SIG-M5 (cell line): ENCODE data around the gene IFT122.
"Not testable (repeated sequence)": the region's sequence is repeated elsewhere in the genome, so short reads cannot be mapped to it uniquely, and the experiment has no call there.

ENCODE experiments used
- DNase-seq: peaks from one replicate; lab custom pipeline; 2025; lab: John Stamatoyannopoulos, UW

IFT122 gene

DNA sequence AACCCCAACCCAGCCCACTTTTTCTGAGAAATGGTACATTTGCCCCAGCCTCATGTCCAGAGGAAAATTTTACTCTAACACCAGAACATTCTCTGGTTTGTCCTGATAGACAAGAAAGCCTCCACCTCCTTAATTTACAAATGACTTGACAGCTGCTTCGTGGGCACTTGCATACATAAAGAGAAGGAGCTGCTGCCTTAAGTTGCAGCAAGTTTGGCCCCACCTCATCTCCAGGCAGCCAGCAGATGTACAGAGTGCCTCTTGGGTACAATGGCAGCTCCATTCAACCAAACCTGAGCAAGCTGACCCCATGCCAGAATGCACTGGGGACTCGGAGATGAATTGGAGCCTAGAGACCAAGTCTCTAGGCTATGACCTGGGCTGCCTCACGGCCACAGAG is 96.8 kb downstream of the IFT122 start:
- DNase-seq: no peak

DNA sequence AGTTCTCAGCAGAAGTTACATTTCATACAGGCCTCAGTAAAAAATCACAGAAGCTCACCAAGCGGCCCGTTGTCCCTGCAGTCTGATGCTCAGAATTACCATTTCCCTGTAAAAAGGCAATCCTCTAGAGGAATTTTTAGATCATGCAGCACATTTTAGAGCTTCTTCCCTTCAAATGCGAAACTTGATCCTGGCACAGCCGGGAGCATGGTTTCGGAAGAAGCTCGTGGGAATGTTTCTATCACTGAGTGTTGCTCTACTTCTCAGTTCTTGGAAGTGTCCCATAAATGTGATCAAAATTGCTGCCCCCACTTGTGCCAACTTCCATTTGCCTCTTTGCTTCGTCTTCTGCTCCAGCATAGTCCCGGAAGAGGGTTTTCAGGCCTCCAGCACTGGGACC is 99.2 kb downstream of the IFT122 start:
- DNase-seq: no peak

DNA sequence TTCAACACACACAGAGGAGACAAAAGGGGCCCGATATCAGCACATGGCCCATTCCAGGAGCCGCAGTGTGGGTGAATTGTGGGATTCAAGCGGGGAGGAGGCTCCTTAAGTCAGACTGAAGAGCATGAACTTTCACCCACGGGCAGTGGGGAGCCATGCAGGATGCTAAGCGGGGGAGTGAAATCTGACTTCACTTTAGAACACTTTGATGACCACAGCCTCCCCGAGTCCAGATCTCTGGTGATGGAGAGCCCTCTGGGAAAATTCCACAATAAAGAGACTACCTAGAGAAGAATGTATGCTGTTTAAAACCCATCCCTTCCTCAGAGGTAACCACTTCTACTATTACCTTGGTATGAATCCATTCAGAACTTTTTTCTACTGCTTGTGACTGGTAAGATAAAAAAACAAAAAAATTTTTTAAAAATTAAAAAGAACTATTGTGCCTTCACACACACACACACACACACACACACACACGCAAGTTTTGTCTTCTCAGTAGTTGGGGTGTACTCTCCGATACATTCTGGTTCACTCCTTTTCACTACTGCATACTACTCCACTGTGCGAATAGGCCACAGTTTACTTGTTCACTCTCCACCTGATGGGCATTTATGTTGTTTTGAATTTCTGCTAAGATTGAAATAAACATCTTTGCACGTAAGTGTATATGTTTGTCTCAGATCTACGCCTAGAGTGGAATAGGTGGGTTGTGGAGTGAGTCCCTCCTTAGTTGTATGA is 100.9 kb downstream of the IFT122 start:
- no peak for DNase-seq

DNA sequence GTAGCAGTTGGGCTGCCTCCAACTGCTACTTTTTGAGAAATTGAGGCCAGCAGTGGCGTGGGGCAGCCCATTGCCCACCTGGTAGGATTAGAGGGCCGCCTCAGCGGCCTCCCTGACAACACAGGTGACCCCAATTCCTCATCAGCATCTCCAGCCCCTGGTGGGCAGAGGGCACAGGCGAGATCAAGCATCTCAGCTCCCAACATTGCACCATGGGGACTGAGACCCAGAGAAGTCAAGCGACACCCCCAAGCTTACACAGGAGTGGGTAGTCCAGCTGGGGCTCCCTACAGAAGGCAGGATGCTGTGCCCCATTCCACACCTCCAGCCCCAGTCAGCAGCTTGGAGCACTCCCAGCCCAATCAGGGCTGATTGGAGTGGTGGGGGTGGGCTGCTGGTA is 102.7 kb downstream of the IFT122 start:
- no peak for DNase-seq

DNA sequence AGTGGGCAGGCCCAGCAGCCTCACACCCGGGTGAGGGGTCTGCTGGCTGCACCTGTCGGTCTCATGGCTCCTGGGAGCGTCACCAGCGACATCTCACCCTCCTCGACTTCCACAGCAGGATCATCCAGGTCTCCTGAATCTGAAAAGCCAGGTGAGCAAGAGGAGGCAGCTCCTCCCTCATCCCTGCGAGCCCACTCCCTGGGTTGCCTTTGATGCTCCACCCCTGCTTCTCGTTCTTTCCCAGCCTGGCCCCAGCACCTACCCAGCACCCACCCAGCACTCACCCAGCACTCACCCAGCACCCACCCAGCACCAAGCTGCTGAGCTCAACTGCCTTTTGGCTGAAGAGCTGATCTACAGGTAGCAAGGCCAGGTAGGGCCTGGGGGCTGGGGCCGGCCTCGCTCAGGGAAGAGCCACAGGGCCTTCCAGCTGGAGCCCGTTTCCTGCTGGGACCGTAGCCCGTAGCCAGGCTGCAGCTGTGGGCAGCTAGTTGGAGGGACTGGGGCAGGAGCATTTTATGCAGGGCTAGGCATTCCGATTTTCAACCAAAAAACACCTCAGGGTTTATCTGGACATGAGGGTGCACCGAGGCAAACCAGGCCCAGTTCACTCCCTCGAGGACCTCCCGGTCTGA is 103.2 kb downstream of the IFT122 start, which contains the start of gene H1-8:
TSS of gene H1-8 (plus strand) at position 20 of the 635 bp plus-strand sequence. CDS start at position 64, 44 bp downstream.
- DNase-seq: no peak

DNA sequence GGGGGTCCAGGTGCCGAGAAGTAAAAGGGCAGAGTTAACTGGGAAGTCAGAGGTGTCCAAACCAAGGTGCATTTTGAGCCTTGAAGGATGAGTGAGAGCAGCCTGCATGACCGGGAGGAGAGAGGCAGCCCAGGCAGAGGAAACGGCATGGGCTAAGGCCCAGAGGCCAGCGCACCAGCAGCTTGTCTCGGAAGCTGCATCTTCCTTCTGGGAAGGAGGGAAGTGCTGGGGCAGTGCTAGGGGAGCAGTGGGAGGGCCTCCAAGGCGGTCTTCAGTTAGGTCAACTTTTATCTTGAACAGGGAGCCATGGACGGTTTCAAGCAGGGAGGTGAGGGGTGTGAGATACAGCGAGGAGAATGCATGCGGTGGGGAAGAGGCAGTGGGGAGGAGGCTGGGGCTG is 104.0 kb downstream of the IFT122 start:
- no peak for DNase-seq

DNA sequence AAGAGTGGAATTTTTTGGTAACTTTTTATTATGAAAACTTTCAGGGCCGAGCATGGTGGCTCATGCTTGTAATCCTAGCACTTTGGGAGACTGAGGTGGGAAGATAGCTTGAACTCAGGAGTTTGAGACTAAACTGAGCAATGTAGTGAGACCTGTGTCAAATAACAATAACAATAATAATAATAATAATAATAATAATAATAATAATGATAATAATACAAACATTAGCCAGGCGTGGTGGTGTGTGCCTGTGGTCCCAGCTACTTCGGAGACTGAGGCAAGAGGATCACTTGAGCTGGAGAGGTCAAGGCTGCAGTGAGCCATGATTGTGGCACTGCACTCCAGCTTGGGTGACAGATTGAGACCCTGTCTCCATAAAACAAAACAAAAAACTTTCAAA is 105.9 kb downstream of the IFT122 start:
- DNase-seq: not testable (repeated sequence)

DNA sequence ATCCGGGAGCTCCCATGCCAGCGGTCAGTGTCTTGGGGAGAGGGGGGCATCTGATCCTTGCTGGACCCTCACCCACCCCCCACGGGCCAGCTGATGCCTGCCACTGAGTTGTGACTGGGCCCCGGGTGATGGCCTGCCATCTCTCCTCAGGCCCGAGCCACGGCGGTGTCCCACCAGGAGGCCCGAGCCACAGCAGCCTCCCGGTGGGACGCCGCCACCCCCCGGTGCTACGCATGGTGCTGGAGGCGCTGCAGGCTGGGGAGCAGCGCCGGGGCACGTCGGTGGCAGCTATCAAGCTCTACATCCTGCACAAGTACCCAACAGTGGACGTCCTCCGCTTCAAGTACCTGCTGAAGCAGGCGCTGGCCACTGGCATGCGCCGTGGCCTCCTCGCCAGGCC is 107.2 kb downstream of the IFT122 start:
- DNase-seq: no peak

DNA sequence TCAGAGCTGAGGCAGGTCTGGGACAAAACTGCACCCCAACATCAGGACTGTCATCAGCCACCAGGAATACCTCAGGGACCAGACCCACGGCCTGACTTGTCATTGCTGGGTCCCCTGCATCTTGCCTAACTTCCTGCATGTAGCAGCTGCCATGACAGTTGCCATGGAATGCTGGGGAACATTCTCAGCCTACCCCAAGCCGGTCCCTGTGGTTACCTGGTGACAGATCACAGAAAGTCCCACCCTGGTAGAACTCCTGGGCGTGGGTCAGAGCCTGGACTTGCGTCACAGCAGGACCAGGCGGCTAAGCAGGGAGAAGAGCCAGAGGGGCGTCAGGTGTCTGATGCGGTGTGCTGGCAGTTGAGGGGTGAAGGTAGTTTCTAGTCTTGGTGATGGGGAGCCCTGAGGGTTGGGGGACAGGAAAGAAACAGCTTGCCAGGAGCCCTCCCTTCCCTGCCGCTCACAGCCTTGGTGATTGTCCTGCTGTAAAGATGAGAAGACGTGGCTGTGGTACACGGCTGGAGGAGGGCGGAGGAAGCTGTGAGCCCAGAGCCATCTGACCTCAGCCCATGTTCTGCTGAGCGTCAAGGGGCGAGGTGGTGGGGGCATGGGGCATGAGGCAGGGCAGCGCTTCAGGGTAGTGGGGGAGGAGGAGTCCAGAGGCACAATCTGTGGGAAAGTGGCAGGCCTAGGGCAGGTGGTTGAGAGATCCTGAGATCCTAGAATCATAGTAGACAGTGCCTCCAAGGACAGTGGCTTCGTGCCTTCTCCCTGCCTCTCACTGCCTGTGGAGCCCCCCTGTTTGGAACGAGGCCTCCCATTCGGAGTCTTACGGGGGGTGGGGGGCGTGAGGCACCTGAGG is 108.3 kb downstream of the IFT122 start:
- DNase-seq: no peak

DNA sequence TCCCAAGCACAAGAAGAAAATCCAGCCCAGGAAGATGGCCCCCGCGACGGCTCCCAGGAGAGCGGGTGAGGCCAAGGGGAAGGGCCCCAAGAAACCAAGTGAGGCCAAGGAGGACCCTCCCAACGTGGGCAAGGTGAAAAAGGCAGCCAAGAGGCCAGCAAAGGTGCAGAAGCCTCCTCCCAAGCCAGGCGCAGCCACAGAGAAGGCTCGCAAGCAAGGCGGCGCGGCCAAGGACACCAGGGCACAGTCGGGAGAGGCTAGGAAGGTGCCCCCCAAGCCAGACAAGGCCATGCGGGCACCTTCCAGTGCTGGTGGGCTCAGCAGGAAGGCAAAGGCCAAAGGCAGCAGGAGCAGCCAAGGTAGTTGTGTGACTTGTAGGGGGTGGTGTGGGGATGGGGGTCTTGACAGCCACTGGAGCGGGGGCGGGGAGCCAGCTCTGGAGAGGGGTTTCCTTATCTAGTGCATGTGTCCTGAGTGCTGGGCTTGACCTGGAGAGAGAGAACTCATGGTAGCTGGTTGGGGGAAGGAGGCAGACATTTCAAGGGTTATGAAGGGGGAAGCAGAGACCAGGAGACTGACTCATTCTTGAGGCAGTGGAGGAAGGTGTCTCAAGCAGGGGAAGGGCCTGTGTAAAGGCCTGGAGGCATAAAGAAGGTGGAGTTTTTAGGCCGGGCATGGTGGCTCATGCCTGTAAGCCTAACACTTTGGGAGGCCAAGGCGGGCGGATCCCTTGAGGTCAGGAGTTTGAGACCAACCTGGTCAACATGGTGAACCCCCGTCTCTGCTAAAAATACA is 109.2 kb downstream of the IFT122 start:
- DNase-seq: no peak

DNA sequence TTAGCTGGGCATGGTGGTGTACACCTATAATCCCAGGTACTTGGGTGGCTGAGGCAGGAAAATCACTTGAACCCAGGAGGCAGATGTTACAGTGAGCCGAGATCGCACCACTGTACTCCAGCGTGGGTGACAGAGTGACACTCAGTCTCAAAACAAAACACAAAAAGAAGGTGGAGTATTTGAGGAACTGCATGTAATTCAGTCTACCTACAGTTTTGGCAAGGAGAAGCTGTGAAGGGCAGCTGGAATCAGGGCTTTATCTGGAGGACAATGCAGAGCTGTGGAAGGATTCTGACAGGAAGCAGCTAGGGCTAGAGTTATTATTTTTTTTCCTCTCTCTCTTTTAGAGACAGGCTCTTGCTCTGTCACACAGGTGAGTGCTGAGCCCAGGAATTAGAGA is 109.8 kb downstream of the IFT122 start:
- no peak for DNase-seq

DNA sequence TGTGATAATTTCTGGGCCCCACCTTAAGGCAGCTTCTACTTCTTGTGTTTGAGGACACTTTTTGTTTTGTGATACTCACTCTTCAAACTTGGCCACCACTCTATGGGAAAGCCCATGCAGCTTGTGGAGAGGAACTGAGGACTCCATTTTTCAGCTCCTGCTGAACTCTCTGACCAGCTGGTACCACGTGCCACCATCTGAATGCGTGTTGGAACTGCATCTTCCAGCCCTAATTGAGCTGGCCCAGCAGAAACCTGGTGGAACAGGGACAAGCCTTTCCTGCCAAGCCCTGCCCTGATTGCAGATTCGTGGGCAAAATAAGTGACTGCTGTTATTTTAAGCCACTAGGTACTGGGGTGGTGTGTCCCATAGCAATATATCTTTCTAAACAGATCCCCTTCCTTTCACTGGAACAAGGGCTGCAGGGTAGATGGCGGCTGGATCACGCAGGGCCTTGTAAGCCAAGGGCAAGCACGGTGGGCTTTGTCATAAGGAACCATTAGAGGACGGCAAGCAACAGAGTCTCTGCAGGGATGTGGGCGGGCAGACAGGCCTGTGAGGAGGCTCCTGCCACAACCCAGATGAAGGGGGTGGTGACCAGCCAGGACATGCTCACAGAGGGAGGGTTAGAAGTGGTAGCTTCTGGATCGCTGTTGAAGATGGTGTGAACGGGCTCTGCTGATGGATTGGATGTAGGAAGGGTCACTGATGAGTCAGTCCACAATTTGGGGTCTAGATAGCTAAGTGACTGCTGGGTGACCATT is 112.4 kb downstream of the IFT122 start:
- DNase-seq: no peak

DNA sequence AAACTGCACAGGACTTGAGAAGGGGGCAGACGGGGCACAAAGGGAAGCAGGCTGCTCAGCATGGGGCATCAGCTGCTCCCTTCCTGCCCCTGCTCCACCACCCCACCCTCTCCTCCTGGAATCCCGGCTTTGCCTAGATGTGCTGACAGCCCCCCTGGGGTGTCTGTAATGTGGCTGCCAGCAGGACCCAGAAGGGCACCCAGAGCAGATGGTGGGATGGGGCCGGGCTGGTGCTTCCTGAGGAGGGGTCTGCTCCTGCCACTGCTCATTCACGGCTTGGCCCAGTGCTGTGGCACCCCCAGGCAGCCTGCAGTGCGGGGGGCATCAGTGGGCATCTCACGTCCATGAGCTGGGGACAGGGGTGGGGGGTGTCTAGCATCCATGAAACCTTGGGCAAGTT is 113.1 kb downstream of the IFT122 start:
- DNase-seq: no peak

DNA sequence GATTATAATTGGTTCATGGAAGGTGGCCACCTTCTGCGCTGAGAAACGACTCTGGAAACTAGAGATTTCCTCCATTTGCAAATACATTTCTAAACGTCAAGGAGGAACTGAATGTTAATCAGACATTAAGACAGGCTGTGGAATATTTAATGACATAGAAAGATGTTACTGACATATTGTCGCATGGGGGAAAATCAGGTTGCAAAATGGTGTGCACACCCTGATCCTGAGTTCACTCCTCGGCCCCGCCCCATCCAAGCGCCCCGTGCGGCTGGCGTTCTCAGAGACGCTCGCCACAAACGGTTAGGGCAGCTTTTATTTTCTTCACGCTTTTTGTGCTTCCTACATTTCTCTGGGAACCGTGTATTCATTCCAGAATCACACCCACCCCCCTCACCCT is 113.7 kb downstream of the IFT122 start:
- no peak for DNase-seq

DNA sequence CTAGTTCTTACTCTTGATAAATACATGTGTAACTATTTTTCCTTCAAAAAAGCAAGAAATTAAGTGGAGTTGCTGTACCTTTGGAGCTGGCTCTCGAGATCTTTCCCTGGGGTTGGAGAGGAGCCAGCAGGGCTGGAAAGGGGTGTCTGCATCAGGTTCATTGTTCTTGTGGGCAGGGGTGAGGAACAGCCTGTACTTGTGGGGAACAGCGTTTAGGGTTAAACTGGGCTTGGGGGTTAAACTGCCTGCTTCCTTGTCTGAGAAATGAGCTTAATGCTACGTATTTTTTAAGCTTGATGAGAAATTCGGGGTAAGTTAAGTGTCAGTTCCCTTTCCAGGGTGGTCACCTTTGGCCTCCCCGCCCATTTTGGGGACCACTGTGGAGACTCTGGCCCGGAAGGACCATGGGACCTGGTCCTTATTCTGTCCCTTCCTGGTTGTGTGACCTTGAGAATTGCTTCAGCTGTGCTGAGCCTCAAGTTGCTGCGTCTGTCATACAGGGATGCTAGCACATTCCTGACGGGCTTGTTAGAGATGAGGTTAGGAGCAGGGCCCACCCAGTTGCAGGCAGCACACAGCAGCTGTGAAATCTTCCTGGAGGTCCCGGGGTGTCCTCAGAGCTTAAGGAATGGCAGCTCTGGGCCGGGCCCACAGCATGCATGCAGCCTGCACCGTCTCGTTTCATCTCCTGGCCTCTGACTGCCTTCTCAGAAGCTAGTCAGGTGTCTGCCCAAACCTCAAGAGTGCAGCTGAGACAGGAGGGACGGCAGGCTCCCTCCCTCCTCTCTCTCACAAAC is 114.5 kb downstream of the IFT122 start:
- DNase-seq: no peak

DNA sequence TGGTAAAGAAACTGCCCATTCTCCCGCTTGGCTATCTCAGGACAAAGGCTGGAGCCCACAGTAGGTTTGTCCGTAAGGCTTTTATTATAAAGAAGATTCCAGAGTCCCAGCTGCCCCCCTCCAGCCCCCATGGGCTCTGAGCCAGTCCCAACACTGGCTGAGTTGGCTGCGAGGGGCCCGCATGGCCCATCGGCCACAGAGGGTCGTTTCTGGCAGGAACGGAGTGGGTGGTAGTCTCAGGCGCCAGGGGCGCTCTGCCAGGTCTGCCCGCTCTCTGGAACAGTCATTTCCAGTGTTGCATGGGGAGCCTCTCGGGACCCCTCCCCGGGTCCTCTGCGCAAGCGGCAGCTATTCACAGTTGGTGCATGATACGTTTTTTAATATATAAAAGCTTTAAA is 115.1 kb downstream of the IFT122 start:
- DNase-seq: no peak

DNA sequence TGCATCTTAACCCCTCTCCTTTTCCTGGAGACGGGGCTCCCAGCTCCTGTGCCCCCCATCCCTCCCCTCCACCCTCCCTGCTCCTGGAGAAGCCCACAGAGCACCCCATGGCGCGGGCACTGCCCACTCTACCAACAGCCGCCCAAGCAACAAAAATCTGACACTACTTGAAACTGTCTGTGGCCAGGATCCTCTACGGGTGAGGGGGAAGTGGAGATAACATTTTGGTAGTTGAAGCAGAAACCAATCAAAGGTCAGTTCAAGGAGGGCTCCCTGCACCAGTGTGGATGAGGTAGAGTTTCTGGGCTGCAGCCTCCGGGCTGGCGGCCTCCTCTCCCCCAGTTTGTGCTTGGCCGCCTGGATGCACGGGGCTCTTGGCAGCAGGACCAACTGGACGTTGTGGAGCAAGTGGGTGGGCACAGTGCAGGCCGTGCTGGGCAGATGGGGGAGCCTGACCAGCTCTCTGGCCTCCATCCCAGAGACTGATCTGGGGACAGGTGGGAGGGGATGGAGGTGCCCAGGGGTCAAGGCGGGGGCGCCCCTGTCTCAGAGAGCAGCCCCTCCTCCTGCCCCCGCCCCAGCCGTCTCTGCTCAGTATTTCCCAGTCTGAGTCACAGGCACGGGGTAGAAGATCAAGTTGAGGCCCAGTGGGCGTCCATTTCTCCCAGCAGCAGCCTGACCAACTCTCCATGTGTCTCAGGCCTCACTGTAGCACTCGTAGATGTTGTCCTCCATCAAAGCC is 115.8 kb downstream of the IFT122 start:
- DNase-seq: no peak

DNA sequence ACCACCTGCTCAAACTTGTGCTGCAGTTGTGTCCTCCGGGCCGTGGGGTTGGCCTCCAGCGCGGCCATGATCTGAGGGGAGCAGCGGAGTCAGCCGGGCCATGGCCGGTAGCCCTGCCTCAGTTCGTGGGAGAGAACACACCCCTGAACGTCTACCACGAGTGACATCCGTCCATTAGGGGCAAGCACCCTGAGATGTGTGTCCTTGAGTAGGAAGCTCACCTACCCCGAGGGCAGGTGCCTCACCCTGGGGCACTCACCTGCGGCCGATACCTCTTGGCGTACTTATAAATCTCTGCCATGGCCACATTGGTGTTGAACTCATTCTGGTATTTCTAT is 116.3 kb downstream of the IFT122 start:
- no peak for DNase-seq

DNA sequence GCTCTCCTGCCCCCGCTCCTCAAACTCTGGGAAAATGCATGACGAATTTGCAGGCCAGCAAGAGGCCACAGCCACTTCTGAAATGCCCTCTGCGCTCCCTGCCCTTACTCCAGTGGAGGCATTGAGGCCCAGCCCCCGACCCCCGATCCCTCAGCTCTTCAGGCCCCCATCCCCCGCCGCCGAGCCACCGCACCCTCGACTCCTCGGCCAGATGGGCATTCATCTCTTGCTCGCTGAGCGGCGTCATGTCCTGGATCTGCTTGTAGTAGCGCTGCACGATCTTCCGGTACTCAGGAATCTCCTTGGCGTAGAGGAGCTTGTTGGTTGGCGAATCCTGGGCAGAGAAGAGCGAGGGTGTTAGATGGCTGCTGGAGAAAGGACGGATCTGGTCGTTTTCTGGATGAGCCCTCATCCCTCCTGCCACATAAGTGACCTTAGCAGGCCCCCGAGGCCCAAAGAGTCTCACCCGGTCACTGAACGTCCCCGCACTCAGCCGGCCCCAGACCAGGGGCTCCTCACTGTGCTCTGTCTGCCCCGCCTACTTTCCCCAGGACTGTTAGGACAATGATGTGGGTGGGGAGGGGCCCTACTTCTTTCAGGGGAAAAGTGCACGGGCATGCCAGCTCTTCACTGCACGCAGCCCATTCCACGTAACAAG is 117.0 kb downstream of the IFT122 start:
- DNase-seq: no peak
